GM23248 (cell line): ENCODE data around the gene WFDC1. TPM values are rescaled to one million over a fixed set of nuclear protein-coding genes. Genes with fewer than 3 reads are reported as not detected.

ENCODE experiments used
- DNase-seq: peaks from one replicate; pipeline ENCODE4 v3.0.0-alpha.2; 2015
- H2AFZ ChIP-seq: fragments of 200-600 bp; sonication (generic); 2 replicates; pipeline ENCODE4 v1.6.1; 2016; ENCODE audit warnings: antibody characterized with exemption
- H3F3A ChIP-seq: fragments of 200-600 bp; sonication (generic); 2 replicates; pipeline ENCODE4 v1.6.1; 2016; ENCODE audit warnings: mild to moderate bottlenecking, antibody characterized with exemption, mixed run types; ENCODE audit not compliant: insufficient read depth
- H3K27ac ChIP-seq: fragments of 200-600 bp; sonication (generic); 2 replicates; pipeline ENCODE4 v1.5.1; 2016; ENCODE audit warnings: mild to moderate bottlenecking
- H3K27me3 ChIP-seq: fragments of 200-600 bp; sonication (generic); replicated peaks from 2 replicates; pipeline ENCODE4 v1.6.1; 2016; ENCODE audit warnings: mild to moderate bottlenecking; ENCODE audit not compliant: insufficient read depth
- H3K36me3 ChIP-seq: fragments of 200-600 bp; sonication (generic); 2 replicates; pipeline ENCODE4 v1.6.1; 2016; ENCODE audit warnings: low read depth, mild to moderate bottlenecking
- H3K4me1 ChIP-seq: fragments of 200-600 bp; sonication (generic); 2 replicates; pipeline ENCODE4 v1.6.1; 2016; ENCODE audit warnings: mild to moderate bottlenecking; ENCODE audit not compliant: insufficient read depth
- H3K4me2 ChIP-seq: fragments of 200-600 bp; sonication (generic); one replicate; pipeline ENCODE4 v1.6.1; 2016; ENCODE audit warnings: mild to moderate bottlenecking; ENCODE audit not compliant: unreplicated experiment
- H3K4me3 ChIP-seq: fragments of 200-600 bp; sonication (generic); 2 replicates; pipeline ENCODE4 v1.5.1; 2016; ENCODE audit warnings: mild to moderate bottlenecking
- H3K79me2 ChIP-seq: fragments of 200-600 bp; sonication (generic); 2 replicates; pipeline ENCODE4 v1.6.1; 2016; ENCODE audit warnings: mild to moderate bottlenecking; ENCODE audit not compliant: insufficient read depth
- H3K9ac ChIP-seq: fragments of 200-600 bp; sonication (generic); 2 replicates; pipeline ENCODE4 v1.6.1; 2016; ENCODE audit warnings: mild to moderate bottlenecking
- H3K9me2 ChIP-seq: fragments of 200-600 bp; sonication (generic); 2 replicates; pipeline ENCODE4 v1.6.1; 2016; ENCODE audit warnings: mixed run types, mild to moderate bottlenecking, moderate library complexity; ENCODE audit not compliant: insufficient read depth
- H3K9me3 ChIP-seq: fragments of 200-600 bp; sonication (generic); one replicate; pipeline ENCODE4 v1.6.1; 2017; ENCODE audit warnings: low read depth
- H4K20me1 ChIP-seq: fragments of 200-600 bp; sonication (generic); 2 replicates; pipeline ENCODE4 v1.6.0; 2016; ENCODE audit not compliant: insufficient read depth
- EZH2 ChIP-seq: fragments of 200-600 bp; sonication (generic); IDR thresholded peaks from 2 replicates; pipeline ENCODE4 v1.6.1; 2018; ENCODE audit warnings: antibody characterized with exemption, mild to moderate bottlenecking; ENCODE audit not compliant: insufficient read depth, poor library complexity, severe bottlenecking
- EZH2phosphoT487 ChIP-seq: fragments of 200-600 bp; sonication (generic); IDR thresholded peaks from 2 replicates; pipeline ENCODE4 v1.6.1; 2018; ENCODE audit warnings: antibody characterized with exemption, moderate library complexity, mild to moderate bottlenecking, low read depth; ENCODE audit not compliant: insufficient read depth
- WGBS, 2 experiments: methylation state at CpG; one replicate each; pipeline ENCODE4 v1.1.6; 2015 to 2017; ENCODE audit warnings: low lambda C conversion rate in 2 of 2, low coverage in 1 of 2; ENCODE audit errors: missing lambda C conversion rate in 2 of 2; 5-methylcytosine and 5-hydroxymethylcytosine counted together
- in situ Hi-C: fragments of 300-500 bp; cut with MboI; formaldehyde crosslinking; loops from 2 replicates; pipeline ENCODE4 v1.15.0; 2020
- polyA plus RNA-seq: library from polyadenylated mRNA; unstranded; fragments of >200 nt; fragmentation: Nextera tagmentation; extraction: Ambion mirVana; gene quantifications from 2 replicates; pipeline ENCODE4 v1.2.1, GENCODE V29; 2016
- total RNA-seq: library from RNA; depleted of rRNA; stranded (reverse); fragments of >200 nt; shearing (Covaris generic); gene quantifications from 2 replicates; pipeline ENCODE4 v1.2.3, GENCODE V29; 2014

The WFDC1 gene
- total and polyA plus RNA-seq, 2 experiments from 2014 or later = 0.35 to 0.76 TPM

GRCh38 chr16:84277244-84277823, 17.3 kb upstream of the WFDC1 start:
- no peaks in the 10 kb centered on the region for H3K79me2 ChIP-seq
- in situ Hi-C loops = no loop called here
- WGBS, 2 experiments = 22 to 23% methylated on average over 10 of the region's 10 CpGs
- H3K27ac ChIP-seq = no peak overlapping the region
- H3K36me3 ChIP-seq = no peaks in the 10 kb centered on the region
- no peaks in the 10 kb centered on the region for H3K9me2 ChIP-seq
- H4K20me1 ChIP-seq = no peaks in the 10 kb centered on the region
- H3K4me3 ChIP-seq = no peak overlapping the region
- H3F3A ChIP-seq = no peaks in the 10 kb centered on the region
- no peak overlapping the region for H3K9ac ChIP-seq
- TF ChIP-seq EZH2phosphoT487 (no peak), EZH2 (no peak)
- DNase-seq = peak; percentile 63
- H3K4me2 ChIP-seq = no peak overlapping the region
- peaks cover 5% of the 10 kb centered on the region for H3K27me3 ChIP-seq
- H3K9me3 ChIP-seq = no peaks in the 10 kb centered on the region
- H3K4me1 ChIP-seq = no peaks in the 10 kb centered on the region
- no peak overlapping the region for H2AFZ ChIP-seq

GRCh38 chr16:84278333-84278732, 16.3 kb upstream of the WFDC1 start:
- TF ChIP-seq EZH2phosphoT487 (no peak), EZH2 (no peak)
- no peaks in the 10 kb centered on the region for H3K36me3 ChIP-seq
- H3F3A ChIP-seq = no peaks in the 10 kb centered on the region
- H3K4me1 ChIP-seq = no peaks in the 10 kb centered on the region
- H3K9ac ChIP-seq = no peak overlapping the region
- 76 to 80% methylated on average over 12 of the region's 12 CpGs for WGBS, 2 experiments
- no peak overlapping the region for H3K4me2 ChIP-seq
- DNase-seq = no peak
- no peak overlapping the region for H2AFZ ChIP-seq
- H3K9me3 ChIP-seq = no peaks in the 10 kb centered on the region
- peaks cover 1% of the 10 kb centered on the region; the same call in 1 of the 2 replicates for H3K27me3 ChIP-seq
- no peak overlapping the region for H3K4me3 ChIP-seq
- H3K27ac ChIP-seq = no peak overlapping the region
- H4K20me1 ChIP-seq = no peaks in the 10 kb centered on the region
- in situ Hi-C loops = no loop called here
- H3K79me2 ChIP-seq = no peaks in the 10 kb centered on the region
- no peaks in the 10 kb centered on the region for H3K9me2 ChIP-seq

- Histone ChIP-seq H3K9me2 (no peaks in the 10 kb centered on the region), H3K27ac (no peak overlapping the region), H3K4me1 (no peaks in the 10 kb centered on the region), H3K4me2 (no peak overlapping the region), H3K9me3 (no peaks in the 10 kb centered on the region), H3K4me3 (no peak overlapping the region), H3K79me2 (no peaks in the 10 kb centered on the region), H3K36me3 (no peaks in the 10 kb centered on the region), H3K9ac (no peak overlapping the region), H2AFZ (no peak overlapping the region), H3K27me3 (no peaks in the 10 kb centered on the region; the same call in 1 of the 2 replicates), H4K20me1 (no peaks in the 10 kb centered on the region), H3F3A (no peaks in the 10 kb centered on the region)
- in situ Hi-C loops = no loop called here
- no peak for DNase-seq
- no peak for TF ChIP-seq EZH2
- TF ChIP-seq EZH2phosphoT487 = no peak
- 48 to 57% methylated on average over 6 of the region's 6 CpGs for WGBS, 2 experiments
Measured at GRCh38 chr16:84278968-84279367, 15.7 kb upstream of the WFDC1 start.

GRCh38 chr16:84279881-84280280, 14.8 kb upstream of the WFDC1 start:
- Histone ChIP-seq H3K9me2 (no peaks in the 10 kb centered on the region), H3K9ac (no peak overlapping the region), H4K20me1 (no peaks in the 10 kb centered on the region), H3K9me3 (no peaks in the 10 kb centered on the region), H3K36me3 (no peaks in the 10 kb centered on the region), H3K4me3 (no peak overlapping the region), H3K4me2 (no peak overlapping the region), H2AFZ (no peak overlapping the region), H3K79me2 (no peaks in the 10 kb centered on the region), H3K27me3 (no peaks in the 10 kb centered on the region; the same call in 1 of the 2 replicates), H3K27ac (no peak overlapping the region), H3K4me1 (no peaks in the 10 kb centered on the region), H3F3A (no peaks in the 10 kb centered on the region)
- DNase-seq = no peak
- WGBS, 2 experiments = 62 to 64% methylated on average over 12 of the region's 12 CpGs
- TF ChIP-seq EZH2phosphoT487 = no peak
- TF ChIP-seq EZH2 = no peak
- in situ Hi-C loops = loop anchor here (10.0 kb wide), 1 partner anchor 205 kb away; no protein-coding TSS in a partner anchor
